A549 (cell line): ENCODE results near the gene TRPM2. TPM values are rescaled to one million over a fixed set of nuclear protein-coding genes. Genes with fewer than 3 reads are reported as not detected.

Experiments used
- ATAC-seq, 2 experiments: fragments of 200-7000 bp in 1 of 2; fragments of >200 bp in 1 of 2; cut with Nextera tagmentation in 1 of 2; cut with Tn5 transposase in 1 of 2; 3 replicates each; pipeline versions ENCODE4 v1.8.0 to v1.9.1; 2018 to 2020; ENCODE audit warnings: mild to moderate bottlenecking in 1 of 2, moderate library complexity in 1 of 2
- CTCF ChIA-PET: fragments of 300-600 bp; sonication (Branson Sonifier 250); formaldehyde crosslinking; extraction: SDS; loops from one replicate; lab custom pipeline; 2021; ENCODE audit warnings: antibody characterized with exemption, inconsistent platforms; lab: Yijun Ruan, JAX
- POLR2A ChIA-PET: fragments of 350-600 bp; formaldehyde crosslinking; extraction: SDS; loops from one replicate; lab custom pipeline; 2021; ENCODE audit warnings: antibody characterized with exemption, inconsistent platforms; lab: Yijun Ruan, JAX
- DNase-seq, 2 experiments: peaks; one replicate each; pipeline versions ENCODE4 v3.0.0 to v3.0.0-alpha.2; 2011 to 2016; ENCODE audit warnings: low read depth in 1 of 2, low spot score in 1 of 2
- FAIRE-seq: peaks from 2 replicates; lab custom pipeline; 2011; peaks lifted over from hg19 to GRCh38; lab: Jason Lieb, UNC
- H3K27ac ChIP-seq, 2 experiments: fragments of >200 bp; sonication (Bioruptor Twin); formaldehyde crosslinking; 3 replicates each; pipeline ENCODE4 v1.5.1; 2016 to 2017
- H3K4me1 ChIP-seq: fragments of >200 bp; sonication (Bioruptor Twin); formaldehyde crosslinking; 3 replicates; pipeline ENCODE4 v1.6.1; 2016
- H3K4me2 ChIP-seq: fragments of >200 bp; sonication (Bioruptor Twin); formaldehyde crosslinking; 3 replicates; pipeline ENCODE4 v1.6.1; 2016
- H3K4me3 ChIP-seq: fragments of >200 bp; sonication (Bioruptor Twin); formaldehyde crosslinking; 3 replicates; pipeline ENCODE4 v1.5.1; 2016
- H3K9me3 ChIP-seq: fragments of >200 bp; sonication (Bioruptor Twin); formaldehyde crosslinking; 3 replicates; pipeline ENCODE4 v1.6.1; 2016
- CBX2 ChIP-seq: fragments of 200-600 bp; sonication (generic); IDR thresholded peaks from 2 replicates; pipeline ENCODE4 v1.6.1; 2016; ENCODE audit warnings: low read depth, mild to moderate bottlenecking, borderline replicate concordance
- CBX8 ChIP-seq: fragments of 200-600 bp; sonication (generic); IDR thresholded peaks from 2 replicates; pipeline ENCODE4 v1.6.1; 2016
- CEBPB ChIP-seq, 2 experiments: fragments of >200 bp in 1 of 2; sonication (Bioruptor Twin) in 1 of 2; formaldehyde crosslinking in 1 of 2; IDR thresholded peaks; 2 replicates each; pipeline ENCODE4 v1.6.1; 2012 to 2016
- CHD2 ChIP-seq: fragments of 150-350 bp; IDR thresholded peaks from 2 replicates; pipeline ENCODE4 v1.6.1; 2014; ENCODE audit warnings: low read length; ENCODE audit not compliant: partially characterized antibody
- CTCF ChIP-seq: fragments of >200 bp; sonication (Bioruptor Twin); formaldehyde crosslinking; IDR thresholded peaks from 3 replicates; pipeline ENCODE4 v1.5.1; 2016
- EHF ChIP-seq: fragments of 250-450 bp; sonication (Bioruptor Pico); IDR thresholded peaks from 2 replicates; pipeline ENCODE4 v1.5.0; 2020; ENCODE audit warnings: mild to moderate bottlenecking
- ESRRA ChIP-seq: fragments of 150-350 bp; IDR thresholded peaks from 2 replicates; pipeline ENCODE4 v1.6.1; 2014; ENCODE audit warnings: mild to moderate bottlenecking, low read length, borderline replicate concordance
- FOSB ChIP-seq: fragments of 250-450 bp; sonication (Bioruptor Pico); IDR thresholded peaks from 2 replicates; pipeline ENCODE4 v1.5.0; 2020; ENCODE audit warnings: mild to moderate bottlenecking, moderate library complexity
- FOSL2 ChIP-seq, 2 experiments: fragments of 450-650 bp in 1 of 2; fragments of >200 bp in 1 of 2; sonication (Bioruptor Twin) in 1 of 2; formaldehyde crosslinking; IDR thresholded peaks; 2 replicates each; pipeline versions ENCODE4 v1.5.0 to v1.6.1; 2016 to 2020; ENCODE audit warnings: mild to moderate bottlenecking in 1 of 2, moderate library complexity in 1 of 2
- HEYL ChIP-seq: fragments of 250-450 bp; sonication (Bioruptor Pico); IDR thresholded peaks from 2 replicates; pipeline ENCODE4 v1.8.0; 2021; ENCODE audit warnings: mild to moderate bottlenecking, moderate library complexity
- HMGXB4 ChIP-seq: fragments of 250-450 bp; sonication (Bioruptor Pico); IDR thresholded peaks from 2 replicates; pipeline ENCODE4 v1.5.0; 2021; ENCODE audit warnings: mild to moderate bottlenecking, moderate library complexity, borderline replicate concordance
- HOXA7 ChIP-seq: fragments of 250-450 bp; sonication (Bioruptor Pico); IDR thresholded peaks from 2 replicates; pipeline ENCODE4 v1.5.0; 2020; ENCODE audit warnings: mild to moderate bottlenecking, moderate library complexity
- HOXB5 ChIP-seq: fragments of 250-450 bp; sonication (Bioruptor Pico); IDR thresholded peaks from 2 replicates; pipeline ENCODE4 v1.5.0; 2020; ENCODE audit warnings: mild to moderate bottlenecking, moderate library complexity
- JUN ChIP-seq, 2 experiments: fragments of >200 bp; sonication (Bioruptor Twin); formaldehyde crosslinking; IDR thresholded peaks; 2 replicates in 1 of 2; 3 replicates in 1 of 2; pipeline ENCODE4 v1.6.1; 2016 to 2017
- JUNB ChIP-seq: fragments of >200 bp; sonication (Bioruptor Twin); formaldehyde crosslinking; IDR thresholded peaks from 2 replicates; pipeline ENCODE4 v1.6.1; 2016
- MAX ChIP-seq: IDR thresholded peaks from 2 replicates; pipeline ENCODE4 v1.6.1; 2012
- MAZ ChIP-seq: fragments of 150-350 bp; IDR thresholded peaks from 2 replicates; pipeline ENCODE4 v1.6.1; 2014; ENCODE audit warnings: antibody characterized with exemption, low read depth, low read length, borderline replicate concordance
- NFE2L2 ChIP-seq: fragments of 150-350 bp; conservative IDR thresholded peaks from 2 replicates; pipeline ENCODE4 v1.6.1; 2014; ENCODE audit warnings: low read length
- PHF8 ChIP-seq: fragments of 200-600 bp; sonication (generic); IDR thresholded peaks from 2 replicates; pipeline ENCODE4 v1.6.1; 2016; ENCODE audit warnings: low read depth, mild to moderate bottlenecking, antibody characterized with exemption, moderate library complexity, borderline replicate concordance
- POLR2A ChIP-seq: IDR thresholded peaks from 2 replicates; pipeline ENCODE4 v1.6.1; 2012; ENCODE audit warnings: mild to moderate bottlenecking, low read length
- RAD21 ChIP-seq, 2 experiments: fragments of >200 bp in 1 of 2; sonication (Bioruptor Twin) in 1 of 2; formaldehyde crosslinking in 1 of 2; IDR thresholded peaks in 1 of 2; conservative IDR thresholded peaks in 1 of 2; 2 replicates in 1 of 2; 3 replicates in 1 of 2; pipeline ENCODE4 v1.6.1; 2012 to 2018; ENCODE audit warnings: inconsistent platforms in 1 of 2
- SREBF2 ChIP-seq: fragments of 450-650 bp; IDR thresholded peaks from 2 replicates; pipeline ENCODE4 v1.6.1; 2014; ENCODE audit warnings: mild to moderate bottlenecking, moderate library complexity
- TP53 ChIP-seq: fragments of 250-450 bp; sonication (Bioruptor Pico); IDR thresholded peaks from 2 replicates; pipeline ENCODE4 v1.5.0; 2021; ENCODE audit warnings: mild to moderate bottlenecking, moderate library complexity
- ZNF302 ChIP-seq: fragments of 250-450 bp; sonication (Bioruptor Pico); IDR thresholded peaks from 2 replicates; pipeline ENCODE4 v1.9.0; 2021; ENCODE audit warnings: inconsistent platforms, mild to moderate bottlenecking, moderate library complexity
- WGBS: methylation state at CpG from one replicate; pipeline ENCODE4 v1.1.6; 2017; ENCODE audit errors: missing lambda C conversion rate; 5-methylcytosine and 5-hydroxymethylcytosine counted together
- polyA plus RNA-seq, 4 experiments: library from polyadenylated mRNA; depleted of rRNA in 3 of 4; stranded (reverse); fragments of >200 nt; fragmentation: RNase III in 1 of 4; extraction: RNeasy Plus Mini Kit Qiagen cat#74134 plus additional on column Dnase treatment in 1 of 4; gene quantifications; 2 replicates in 3 of 4; 3 replicates in 1 of 4; pipeline ENCODE4 v1.2.3, GENCODE V29; 2011 to 2017
- TF ChIP-seq, protein P1 (sequence below): fragments of 450-650 bp; IDR thresholded peaks from 2 replicates; pipeline ENCODE4 v1.6.1; 2014; ENCODE audit warnings: antibody characterized with exemption

Gene TRPM2
- polyA plus RNA-seq, 2 of the 4 experiments (the other 2 are of a cell fraction): 3.2 to 5.5 TPM

DNA sequence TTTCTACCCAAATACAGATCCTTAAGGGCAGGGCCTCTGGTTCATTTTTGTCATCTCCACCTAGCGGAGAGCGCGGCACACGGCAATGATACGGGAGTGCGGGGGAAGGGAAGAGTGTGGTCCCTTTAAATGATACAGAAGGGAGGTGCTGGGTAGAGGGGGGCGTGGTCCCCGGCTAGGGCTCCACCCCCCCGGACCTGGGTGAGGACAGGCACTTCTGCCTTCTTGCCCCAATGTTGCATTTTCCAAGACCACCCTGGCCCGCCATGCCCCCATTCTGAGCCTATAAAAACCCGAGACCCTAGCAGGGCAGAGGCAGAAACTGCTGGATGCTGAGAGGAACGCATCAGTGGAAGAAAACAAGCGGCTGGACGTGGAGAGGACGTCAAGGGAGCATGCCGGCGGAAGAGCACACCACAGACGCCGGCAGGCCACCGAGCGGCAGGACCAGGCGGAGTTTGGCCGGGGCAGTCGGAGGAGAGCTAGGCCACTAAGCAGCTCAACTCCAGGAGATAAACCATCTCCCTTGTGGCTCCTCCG lies 131.9 kb downstream of the TRPM2 start:
- FAIRE-seq: no peak
- WGBS: 3% methylated on average over 24 of the region's 25 CpGs

GRCh38 chr21:44485796-44486195 lies 132.4 kb downstream of the TRPM2 start:
- Histone ChIP-seq H3K4me2 (peak overlapping the region; percentile 74), H3K4me3 (peak overlapping the region; percentile 64), H3K4me1 (no peaks in the 10 kb centered on the region), H3K9me3 (no peaks in the 10 kb centered on the region), H3K27ac (peak overlapping the region; percentile 67 to 84)
- TF ChIP-seq HMGXB4 (CRISPR knock-in tag): no peak
- no peak for TF ChIP-seq JUN (IDR thresholded peaks at IDR 0.05)
- no peak for TF ChIP-seq HEYL (CRISPR knock-in tag)
- TF ChIP-seq HOXB5: no peak
- no peak for TF ChIP-seq MAZ
- TF ChIP-seq ESRRA: no peak
- no peak for TF ChIP-seq PHF8
- TF ChIP-seq JUNB: no peak
- no peak for TF ChIP-seq ZNF302 (CRISPR knock-in tag)
- no peak for TF ChIP-seq SREBF2
- no peak for TF ChIP-seq TP53 (CRISPR knock-in tag)
- no peak for TF ChIP-seq EHF (CRISPR knock-in tag)
- DNase-seq (no peak), FAIRE-seq (no peak), ATAC-seq (peak; percentile 41 to 54; a peak in 4 of 6 replicates)
- WGBS: 36% methylated on average over 9 of the region's 10 CpGs
- ChIA-PET CTCF (no interaction called here), POLR2A (no interaction called here)

More for the DNA sequence above, 131.9 kb downstream of the TRPM2 start:
- POLR2A ChIA-PET: no interaction called here
- no peak for TF ChIP-seq FOSL2 (IDR thresholded peaks at IDR 0.05)
- no peak for TF ChIP-seq FOSL2 (CRISPR knock-in tag; IDR thresholded peaks at IDR 0.05)
- peak in 1 of 2 experiments; percentile 50; a peak in 1 of 5 replicates for TF ChIP-seq JUN (IDR thresholded peaks at IDR 0.05)
- peak; percentile 25; the same call in 1 of the 2 replicates for TF ChIP-seq PHF8
- no peak for TF ChIP-seq CBX2
- no peak for TF ChIP-seq HOXA7 (CRISPR knock-in tag)
- TF ChIP-seq POLR2A: peak; percentile 60
- TF ChIP-seq HMGXB4 (CRISPR knock-in tag): no peak
- TF ChIP-seq RAD21 (conservative IDR thresholded peaks at IDR 0.05 in 1 of 2, IDR thresholded peaks at IDR 0.05 in 1 of 2): 0 out of 5 replicates have a peak, but pooled peaks of 1 of the 2 experiments have one; percentile 5
- TF ChIP-seq NFE2L2: no peak
- TF ChIP-seq SREBF2: no peak
- TF ChIP-seq MAX: peak; percentile 38; the same call in 1 of the 2 replicates
- TF ChIP-seq CHD2: peak; percentile 18
- TF ChIP-seq CEBPB (IDR thresholded peaks at IDR 0.05): no peak
- TF ChIP-seq CTCF: peak; percentile 35; the same call in 2 of the 3 replicates
- TF ChIP-seq, protein P1, sequence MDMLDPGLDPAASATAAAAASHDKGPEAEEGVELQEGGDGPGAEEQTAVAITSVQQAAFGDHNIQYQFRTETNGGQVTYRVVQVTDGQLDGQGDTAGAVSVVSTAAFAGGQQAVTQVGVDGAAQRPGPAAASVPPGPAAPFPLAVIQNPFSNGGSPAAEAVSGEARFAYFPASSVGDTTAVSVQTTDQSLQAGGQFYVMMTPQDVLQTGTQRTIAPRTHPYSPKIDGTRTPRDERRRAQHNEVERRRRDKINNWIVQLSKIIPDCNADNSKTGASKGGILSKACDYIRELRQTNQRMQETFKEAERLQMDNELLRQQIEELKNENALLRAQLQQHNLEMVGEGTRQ: no peak
- no peak for TF ChIP-seq CBX8
- no peak for TF ChIP-seq FOSB
- H3K4me3 ChIP-seq: peak overlapping the region; percentile 64
- CTCF ChIA-PET: no interaction called here
- peak overlapping the region; percentile 67 to 84 for H3K27ac ChIP-seq
- no peaks in the 10 kb centered on the region for H3K9me3 ChIP-seq
- H3K4me1 ChIP-seq: no peaks in the 10 kb centered on the region
- H3K4me2 ChIP-seq: peak overlapping the region; percentile 74
- ATAC-seq (peak; percentile 94 to 96), DNase-seq (peak; percentile 51 to 83)
